ENCODE results near the gene ANTXR2.
A peak's percentile ranks its signal among the peaks of the same experiment; 100 is the strongest.

The ANTXR2 gene

DNA sequence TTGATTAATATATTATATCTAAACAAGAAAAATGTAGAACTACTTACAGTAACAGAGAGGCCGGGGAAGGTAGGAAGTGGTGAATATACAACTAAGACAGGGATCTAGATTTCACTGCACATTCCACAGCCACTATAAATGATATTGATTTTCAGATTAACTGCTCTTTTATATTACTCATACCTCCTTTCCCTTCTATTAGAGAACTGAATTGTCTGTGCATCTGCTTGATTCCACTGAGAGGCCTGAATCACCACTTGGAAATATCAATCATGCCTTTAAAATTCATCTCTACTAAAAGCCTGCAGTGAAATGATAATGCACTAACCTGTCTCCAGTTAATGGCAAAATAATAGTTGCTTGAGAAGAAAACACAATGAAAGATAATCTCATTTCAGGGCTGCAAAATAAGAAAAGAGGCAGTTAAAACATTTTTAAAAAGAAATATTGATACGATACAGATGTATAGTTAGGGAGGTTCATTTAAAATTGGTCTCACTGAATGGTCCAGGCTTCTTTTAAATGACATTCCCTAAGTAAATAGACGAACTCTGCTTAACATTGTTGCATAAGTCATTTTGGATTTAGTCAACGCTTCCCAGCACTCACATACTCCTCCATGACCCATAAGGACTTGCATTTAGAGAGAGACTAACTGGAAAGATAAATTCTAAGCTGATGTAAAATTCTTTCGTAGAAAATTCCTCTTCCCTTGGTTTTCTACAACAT lies 3.8 kb downstream of the ANTXR2 start:
- TF ChIP-seq CTCF (IDR thresholded peaks at IDR 0.05; ENCODE audit: control extremely low read depth, extremely low read depth, low read depth, missing control alignments): no peak
- CTCF ChIA-PET: no interaction called here
- DNase-seq (ENCODE audit: extremely low spot score): no peak
- POLR2A ChIA-PET: no interaction called here

DNA sequence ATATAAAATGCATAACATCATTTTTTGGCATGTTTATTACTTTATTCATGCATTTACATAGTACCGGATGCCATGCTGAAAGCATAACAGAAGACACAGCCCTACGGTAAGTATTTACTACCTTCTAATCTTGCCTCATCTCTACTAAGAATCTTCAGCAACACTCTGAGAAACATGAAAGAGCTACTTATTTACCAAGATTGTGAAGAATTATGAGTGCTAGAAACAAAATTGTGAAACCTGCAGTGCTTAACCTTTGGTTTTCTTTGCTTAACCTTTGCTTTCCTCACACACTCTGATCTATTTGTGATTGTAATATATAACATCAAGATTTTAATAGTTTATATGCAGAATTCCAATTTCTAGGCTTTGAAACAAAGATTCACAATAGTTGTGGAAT lies 7.4 kb downstream of the ANTXR2 start:
- CTCF ChIA-PET: no interaction called here
- DNase-seq (ENCODE audit: extremely low spot score): no peak
- TF ChIP-seq CTCF (IDR thresholded peaks at IDR 0.05; ENCODE audit: control extremely low read depth, extremely low read depth, low read depth, missing control alignments): no peak
- POLR2A ChIA-PET: no interaction called here

DNA sequence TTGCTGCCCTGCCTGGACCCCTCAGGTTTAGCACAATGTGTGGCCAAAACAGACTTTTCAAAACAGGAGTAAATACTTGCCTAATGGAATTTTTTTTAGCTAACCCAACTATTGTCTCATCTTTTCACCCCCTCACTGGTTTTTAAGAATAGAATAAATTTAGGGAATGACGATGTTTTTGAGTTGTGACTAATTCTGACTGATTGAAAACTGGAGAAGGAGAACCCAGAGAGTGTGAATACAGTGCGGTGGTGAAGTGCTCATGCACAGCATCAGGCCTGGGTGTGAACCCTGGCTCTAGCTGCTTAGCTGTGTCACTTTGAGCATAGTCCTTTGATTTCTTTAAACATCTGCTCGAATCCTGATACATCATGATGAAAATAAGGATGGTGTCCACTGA lies 10.5 kb downstream of the ANTXR2 start:
- ChIA-PET POLR2A (no interaction called here), CTCF (interaction anchor here (0.8 kb wide), 1 partner anchor 9 kb away, joined by 3 read pairs; no protein-coding TSS in a partner anchor)
- no peak for TF ChIP-seq CTCF (IDR thresholded peaks at IDR 0.05; ENCODE audit: control extremely low read depth, extremely low read depth, low read depth, missing control alignments)
- DNase-seq (ENCODE audit: extremely low spot score): no peak

DNA sequence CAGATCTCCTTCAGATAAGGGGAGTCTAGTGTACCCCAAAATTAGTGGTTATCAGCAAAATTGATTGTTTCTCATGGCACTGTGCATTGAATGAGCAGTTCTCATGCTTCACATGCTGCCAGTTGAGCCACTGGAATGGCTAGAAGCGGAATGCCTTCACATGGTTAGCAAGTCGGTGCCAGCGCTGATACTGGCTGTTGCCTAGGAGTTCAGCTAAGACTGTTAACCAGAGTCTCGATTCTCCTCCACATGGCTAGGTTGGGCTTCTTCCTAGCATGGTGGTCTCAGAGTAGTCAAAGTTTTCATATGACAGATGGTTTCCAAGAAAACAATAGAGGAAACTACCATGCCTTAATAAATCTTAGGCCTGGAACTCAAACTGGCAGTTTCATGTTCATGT lies 12.2 kb downstream of the ANTXR2 start:
- TF ChIP-seq CTCF (IDR thresholded peaks at IDR 0.05; ENCODE audit: control extremely low read depth, extremely low read depth, low read depth, missing control alignments): no peak
- DNase-seq (ENCODE audit: extremely low spot score): no peak
- POLR2A ChIA-PET: no interaction called here
- CTCF ChIA-PET: interaction anchor here (1.4 to 2.1 kb wide), 2 partner anchors 12 to 124 kb away, joined by 4 to 11 read pairs; partner anchors contain the start of gene ANTXR2

GRCh38 chr4:80058740-80059139 lies 14.3 kb downstream of the ANTXR2 start:
- POLR2A ChIA-PET: no interaction called here
- DNase-seq (ENCODE audit: extremely low spot score): peak; percentile 50
- CTCF ChIA-PET: interaction anchor here (1.2 to 2.1 kb wide), 2 partner anchors 12 to 14 kb away, joined by 4 to 11 read pairs; partner anchors contain the start of gene ANTXR2
- no peak for TF ChIP-seq CTCF (IDR thresholded peaks at IDR 0.05; ENCODE audit: control extremely low read depth, extremely low read depth, low read depth, missing control alignments)

DNA sequence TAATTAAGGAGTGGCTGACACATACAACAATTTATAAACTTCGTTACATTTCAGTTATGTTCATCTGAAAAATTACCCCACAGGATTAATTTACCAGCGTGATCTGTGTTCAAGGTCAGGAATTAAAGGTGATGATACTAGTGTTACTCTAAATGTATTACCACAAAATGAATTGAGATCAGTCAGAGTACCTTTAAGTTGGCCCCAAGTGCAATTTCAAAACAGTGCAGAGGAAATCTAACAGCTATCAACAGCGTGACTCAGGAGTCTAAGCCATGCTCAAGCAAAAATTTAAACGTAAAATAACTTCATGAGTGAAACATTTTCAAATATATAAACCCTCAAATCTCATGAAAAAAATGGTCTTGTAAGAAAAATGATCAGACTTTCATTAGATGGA lies 18.7 kb downstream of the ANTXR2 start:
- ChIA-PET POLR2A (no interaction called here), CTCF (no interaction called here)
- no peak for DNase-seq (ENCODE audit: extremely low spot score)
- no peak for TF ChIP-seq CTCF (IDR thresholded peaks at IDR 0.05; ENCODE audit: control extremely low read depth, extremely low read depth, low read depth, missing control alignments)
